PFSK-1 (cell line): ENCODE measurements around the gene ITGB8.

Source experiments
- FOXP2 ChIP-seq: optimal IDR thresholded peaks from 2 replicates; pipeline ENCODE3; 2011; ENCODE audit warnings: borderline replicate concordance, control low read depth, inconsistent platforms; ENCODE audit not compliant: insufficient read depth; ENCODE audit errors: extremely low read length, extremely low read depth
- POLR2AphosphoS5 ChIP-seq: IDR thresholded peaks from 2 replicates; pipeline ENCODE4 v1.6.1; 2012; ENCODE audit warnings: low read depth, mild to moderate bottlenecking, control low read depth, low read length, moderate library complexity
- REST ChIP-seq, 2 experiments: IDR thresholded peaks; 2 replicates each; pipeline versions ENCODE4 v1.6.1 to v1.8.0; 2011 to 2012; ENCODE audit warnings: low read depth in 2 of 2, low read length in 2 of 2, control low read depth in 1 of 2, inconsistent platforms in 1 of 2, mild to moderate bottlenecking in 1 of 2, moderate library complexity in 1 of 2; ENCODE audit not compliant: insufficient read depth in 1 of 2
- SIN3A ChIP-seq: IDR thresholded peaks from 2 replicates; pipeline ENCODE4 v1.6.1; 2012; ENCODE audit warnings: mild to moderate bottlenecking, low read length, moderate library complexity, borderline replicate concordance; ENCODE audit not compliant: insufficient read depth
- TAF1 ChIP-seq: IDR thresholded peaks from 2 replicates; pipeline ENCODE4 v1.6.1; 2012; ENCODE audit warnings: low read length, control low read depth, borderline replicate concordance; ENCODE audit not compliant: insufficient read depth

- TF ChIP-seq SIN3A = no peak
- TF ChIP-seq POLR2AphosphoS5 = no peak
- no peak for TF ChIP-seq REST (IDR thresholded peaks at IDR 0.05; ENCODE audit: insufficient read depth in 1 of 2, low read depth in 2 of 2, low read length in 2 of 2)
- TF ChIP-seq FOXP2 = no peak
- TF ChIP-seq TAF1 = no peak
Observed at GRCh38 chr7:20351901-20352300, 21.2 kb downstream of the ITGB8 start.
